HG02970 (cell line): ENCODE results near the gene SMIM26.

Source experiments
- ATAC-seq: cut with Tn5 transposase; IDR thresholded peaks from one replicate; pipeline ENCODE4 v1.9.1; 2021; ENCODE audit warnings: mild to moderate bottlenecking, moderate library complexity, moderate number of reproducible peaks; ENCODE audit not compliant: unreplicated experiment, low FRiP score

SMIM26 gene

DNA sequence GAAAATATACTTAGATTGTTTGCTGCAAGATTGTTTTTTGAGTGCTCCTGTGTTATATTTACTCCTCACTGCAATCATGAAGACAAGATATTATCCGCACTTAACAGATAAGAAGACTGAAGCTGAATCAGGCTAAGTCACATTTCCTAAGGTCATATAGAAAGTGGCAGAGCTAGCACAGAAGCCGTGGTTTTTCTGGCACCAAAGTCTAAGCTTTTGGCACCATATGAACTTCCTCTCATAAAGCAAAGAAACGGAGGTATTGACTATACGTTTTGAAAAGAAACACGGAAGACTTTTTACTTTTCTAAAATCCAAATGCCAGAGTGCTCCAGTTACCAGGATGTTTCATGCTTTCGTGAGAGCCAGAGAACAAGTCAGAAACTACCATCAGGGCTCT, 11.3 kb downstream of the SMIM26 start:
- no peak for ATAC-seq

DNA sequence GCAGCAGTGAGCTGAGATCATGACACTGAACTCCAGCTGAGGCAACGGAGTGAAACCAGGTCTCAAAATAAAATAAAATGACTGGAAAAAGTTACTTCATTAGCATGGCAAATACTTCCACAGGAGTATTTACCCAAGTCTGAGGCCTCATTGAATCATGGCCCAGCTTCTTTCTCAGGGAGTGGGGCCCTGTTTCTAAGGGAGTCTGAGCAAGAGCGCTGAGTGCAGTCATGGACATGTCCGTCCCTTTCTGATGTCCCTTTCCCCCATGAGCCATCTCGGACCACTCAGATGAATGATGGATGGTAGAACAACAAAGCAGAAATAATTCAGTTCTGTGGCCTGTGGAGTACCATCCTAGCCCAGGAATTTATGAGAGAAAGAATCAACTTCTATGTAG, 12.8 kb downstream of the SMIM26 start:
- no peak for ATAC-seq

DNA sequence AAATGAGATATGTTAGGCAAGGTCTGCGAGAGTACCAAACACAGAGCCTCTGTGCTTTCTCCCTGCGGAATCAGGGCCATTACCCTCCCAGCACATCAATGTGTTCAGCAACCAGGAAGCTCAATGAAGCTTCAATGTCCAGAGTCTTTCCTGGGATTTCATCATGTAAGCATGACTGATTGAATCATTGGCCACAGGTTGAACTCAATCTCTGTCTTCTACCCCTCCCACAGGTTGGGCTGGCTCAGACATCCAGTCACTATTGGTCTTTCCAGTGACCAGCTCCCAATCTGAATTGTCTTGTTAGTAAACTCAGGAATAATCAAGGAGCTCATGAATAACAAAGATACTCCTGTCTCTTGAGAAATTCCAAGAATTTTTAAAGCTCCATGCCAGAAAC, 17.9 kb downstream of the SMIM26 start:
- no peak for ATAC-seq

DNA sequence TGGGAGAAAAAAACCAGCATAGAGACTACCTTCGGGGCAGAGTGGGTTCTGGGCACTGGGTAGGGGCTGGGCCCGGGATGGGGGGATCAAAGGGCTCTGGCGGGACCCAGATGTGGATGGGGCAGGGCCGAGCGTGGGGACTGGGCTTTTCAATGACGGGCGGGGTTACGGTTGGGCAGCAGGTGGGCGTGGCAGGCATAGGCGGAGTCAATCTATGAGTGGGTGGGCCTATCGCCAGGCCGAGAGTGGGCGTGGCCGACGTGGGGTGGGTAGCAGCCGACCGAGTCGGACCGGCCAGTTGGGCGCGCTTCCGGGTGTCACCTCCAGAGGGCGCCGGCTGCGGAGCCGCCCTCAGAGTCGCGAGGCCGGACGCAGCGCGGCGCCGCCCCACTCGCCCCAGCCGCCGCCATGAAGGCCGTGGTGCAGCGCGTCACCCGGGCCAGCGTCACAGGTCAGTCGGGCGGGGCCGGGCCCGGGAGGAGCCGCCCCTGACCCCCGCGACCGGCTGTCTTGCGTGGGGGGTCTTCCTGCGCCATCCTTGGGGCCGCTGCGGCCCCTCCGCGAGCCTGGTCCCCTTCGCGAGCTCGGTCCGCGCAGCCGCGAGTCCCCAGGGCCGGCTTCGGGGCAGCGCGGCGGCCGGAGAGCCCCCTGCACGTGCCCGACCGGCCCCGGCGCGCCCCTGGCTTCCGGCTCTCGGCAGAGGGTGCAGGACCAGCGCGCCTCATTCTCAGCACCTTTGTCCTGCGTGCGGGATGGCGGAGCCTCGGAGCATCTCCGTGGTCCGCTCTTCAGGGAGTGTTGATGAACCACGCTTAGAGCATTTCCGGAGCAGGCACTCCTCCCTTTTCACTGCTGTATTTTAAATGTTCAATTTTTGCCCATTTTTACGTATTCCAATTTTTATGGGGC, 20.7 kb downstream of the SMIM26 start, which contains the start of gene DTD1:
Gene DTD1, plus strand, starts transcription at position 390 of the 909 bp plus-strand sequence. Its CDS starts 19 bp downstream, at position 409.
- ATAC-seq, result peak; percentile 95

DNA sequence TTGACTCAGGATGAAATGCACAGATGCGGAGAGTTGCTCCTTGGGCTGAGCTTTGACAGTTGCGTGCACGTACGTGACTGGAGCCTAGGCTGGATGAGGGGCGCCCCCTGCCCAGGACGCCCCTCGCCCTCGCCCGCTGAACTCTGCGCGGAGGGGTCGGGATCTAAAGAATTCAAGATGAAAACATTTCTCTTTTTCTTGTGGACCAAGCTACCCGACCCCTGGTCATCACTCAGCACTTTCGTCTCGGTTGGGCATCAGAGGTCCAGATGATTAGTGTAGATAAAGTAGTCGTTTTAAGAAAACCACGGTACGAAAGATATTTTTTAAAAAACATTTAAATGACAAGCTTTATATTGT, 21.3 kb downstream of the SMIM26 start:
- no peak for ATAC-seq

DNA sequence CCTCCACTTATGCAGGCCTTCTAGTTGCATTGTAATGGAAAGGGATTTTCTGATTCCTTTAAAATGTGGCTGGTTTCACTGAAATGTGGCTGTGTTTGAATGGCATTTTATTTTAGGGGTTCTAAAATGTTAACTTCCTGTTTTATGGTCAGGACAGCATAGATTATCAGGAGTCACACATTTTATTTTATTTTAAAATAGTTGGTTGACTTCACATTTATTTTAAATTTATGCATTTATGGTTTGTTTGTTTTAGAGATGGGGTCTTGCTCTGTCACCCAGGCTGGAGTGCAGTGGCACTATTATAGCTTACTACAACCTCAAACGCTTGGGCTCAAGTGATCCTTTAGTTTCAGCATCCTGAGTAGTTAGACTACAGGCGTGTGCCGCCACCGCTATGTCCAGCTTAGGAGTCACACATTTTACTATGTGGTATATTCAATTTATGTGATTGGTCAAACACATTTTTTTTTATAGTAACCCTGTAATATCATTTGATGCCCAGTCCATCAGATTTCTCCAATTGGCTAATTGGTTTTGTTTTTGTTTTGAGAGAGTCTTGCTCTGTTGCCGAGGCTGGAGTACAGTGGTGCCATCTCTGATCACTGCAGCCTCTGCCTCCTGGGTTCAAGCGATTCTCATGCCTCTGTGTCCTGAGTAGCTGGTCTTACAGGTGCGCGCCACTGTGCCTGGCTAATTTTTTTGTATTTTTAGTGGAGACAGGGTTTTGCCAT, 22.9 kb downstream of the SMIM26 start:
- ATAC-seq, result no peak

DNA sequence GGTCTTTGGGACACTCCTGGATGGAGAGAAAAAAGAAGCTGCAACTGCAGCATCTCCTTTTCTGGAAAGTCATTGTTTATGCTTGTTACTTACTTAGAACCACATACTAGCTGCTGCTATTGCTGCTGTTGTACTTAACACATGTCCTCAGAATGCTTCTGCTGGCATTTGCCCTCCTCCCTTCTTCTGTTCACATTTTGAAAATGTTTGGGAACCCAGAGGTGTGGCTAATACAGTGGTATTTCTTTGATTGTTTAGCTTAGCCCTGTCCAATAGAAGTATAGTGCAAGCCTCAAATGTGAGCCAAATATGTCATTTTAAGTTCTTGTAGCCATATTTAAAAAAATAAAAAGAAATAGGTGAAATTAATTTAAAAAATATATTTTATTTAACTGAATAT, 29.0 kb downstream of the SMIM26 start:
- ATAC-seq, result no peak

DNA sequence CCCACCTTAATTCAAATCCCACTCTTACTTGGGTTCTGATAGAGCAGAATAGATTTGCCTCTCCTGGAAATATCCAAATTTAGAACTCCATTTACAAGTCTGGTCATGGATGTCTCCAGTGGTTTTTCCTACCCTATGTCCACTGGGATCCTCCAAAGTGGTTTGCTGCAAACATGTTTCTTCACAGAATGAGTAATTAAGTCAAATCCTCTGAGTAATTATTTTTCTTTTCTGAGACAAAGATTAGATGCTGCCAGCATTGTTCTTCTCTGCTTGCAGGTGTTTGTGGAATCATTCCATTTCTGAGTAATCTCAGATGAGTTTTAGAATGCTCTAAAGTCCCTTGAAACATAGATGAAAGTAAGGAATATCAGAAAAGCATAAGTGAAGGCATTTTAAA, 42.5 kb downstream of the SMIM26 start:
- ATAC-seq, result no peak

DNA sequence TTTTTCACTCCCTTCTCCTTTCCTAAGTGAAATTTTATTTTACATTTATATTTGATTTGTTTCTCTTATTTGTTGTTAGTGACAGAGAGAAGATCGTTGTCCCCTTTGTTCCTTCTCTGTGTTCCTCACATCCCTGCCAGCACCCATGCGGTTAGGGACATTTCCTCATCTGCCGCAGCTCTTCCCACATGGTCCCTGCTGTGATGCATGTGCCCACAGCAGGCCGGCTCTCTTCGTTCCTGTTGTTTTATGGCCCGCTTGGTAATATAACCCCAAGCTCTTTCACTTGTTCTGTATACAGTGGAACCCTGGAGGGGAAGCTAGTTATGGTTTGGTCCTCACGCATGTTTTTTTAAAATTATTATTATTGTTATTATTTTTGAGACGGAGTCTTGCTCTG, 44.3 kb downstream of the SMIM26 start:
- ATAC-seq, result no peak

DNA sequence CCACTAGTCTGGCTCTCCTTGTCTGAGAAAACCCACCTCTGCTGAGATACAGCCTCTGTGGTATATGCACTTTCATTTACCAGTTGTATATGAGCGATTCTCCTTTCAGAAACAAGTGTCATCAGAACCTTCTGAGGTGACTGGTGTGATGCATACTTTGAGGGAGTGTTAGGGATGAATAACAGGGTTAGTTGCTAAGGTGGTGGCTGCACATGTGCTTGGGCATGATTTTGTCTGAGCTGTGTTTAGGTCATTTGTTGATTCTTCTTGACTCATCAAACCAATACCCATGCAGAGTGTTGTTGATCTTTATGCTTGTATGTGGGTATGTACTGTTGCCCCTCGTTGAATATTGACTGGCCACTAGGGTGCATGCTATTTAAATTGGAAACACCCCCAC, 46.3 kb downstream of the SMIM26 start:
- ATAC-seq, result no peak

DNA sequence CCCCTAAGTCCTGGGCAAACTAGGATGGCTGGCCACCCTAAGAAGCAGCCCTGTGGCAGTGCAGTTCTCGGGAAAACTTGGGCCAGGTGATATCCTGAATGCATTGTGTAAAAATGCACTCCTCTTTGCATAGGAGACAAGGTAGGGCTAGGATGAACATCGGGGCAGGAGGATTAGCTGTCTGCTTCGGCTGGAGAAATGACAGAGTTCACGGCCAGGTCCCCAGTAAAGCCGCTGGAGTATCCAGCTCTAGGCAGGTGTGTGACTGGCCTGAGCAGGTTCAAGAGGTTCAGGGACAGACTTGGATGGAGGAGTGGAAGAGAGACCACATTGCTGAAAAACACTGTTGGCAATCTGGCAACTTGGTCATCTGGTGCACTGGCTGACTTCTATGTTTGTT, 47.0 kb downstream of the SMIM26 start:
- no peak for ATAC-seq

DNA sequence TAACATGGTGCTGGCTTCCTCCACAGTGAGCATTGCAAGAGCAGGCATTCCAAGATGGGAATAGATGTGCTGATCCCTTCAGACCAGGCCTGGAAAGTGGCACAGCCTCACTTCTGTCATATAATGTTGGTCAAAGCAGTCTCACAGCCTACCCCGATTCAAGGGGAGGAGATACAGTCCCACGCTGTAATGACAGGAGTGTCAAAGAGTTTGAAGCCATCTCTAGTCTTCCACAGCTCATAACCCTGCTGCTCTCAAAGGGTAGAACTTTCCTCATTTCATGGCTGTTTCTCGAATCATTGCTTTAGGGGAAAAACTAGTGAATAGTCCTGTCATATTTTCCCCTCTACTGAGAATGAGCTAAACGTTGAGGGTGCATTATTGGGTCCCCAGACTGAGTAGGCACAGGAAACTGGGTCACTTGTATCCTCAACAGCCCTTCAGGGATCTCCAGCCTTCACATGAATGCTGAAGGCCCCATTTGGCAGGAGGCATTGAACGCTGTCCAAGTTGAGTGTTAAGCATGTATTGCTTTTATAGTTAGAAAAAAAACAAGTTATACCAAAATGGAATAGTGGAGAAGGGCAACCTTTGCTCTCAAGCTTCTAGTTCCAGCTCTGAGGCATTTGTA, 47.9 kb downstream of the SMIM26 start:
- no peak for ATAC-seq
